Activated naive CD4-positive, alpha-beta T cell treated with anti-CD3 and anti-CD28 coated beads, Interleukin-2, amount 50 U/mL, for 24 hours (primary cell): ENCODE data around the gene PLXDC2.
"Not testable (repeated sequence)": the region's sequence is repeated elsewhere in the genome, so short reads cannot be mapped to it uniquely, and the experiment has no call there.

Experiments used
- H3K27ac Mint-ChIP-seq: one replicate; pipeline ENCODE4 v1.8.0; 2021; ENCODE audit warnings: mild to moderate bottlenecking, mixed read lengths
- H3K27me3 Mint-ChIP-seq: one replicate; pipeline ENCODE4 v1.8.0; 2021; ENCODE audit warnings: mixed read lengths
- H3K36me3 Mint-ChIP-seq: one replicate; pipeline ENCODE4 v1.8.0; 2021; ENCODE audit warnings: mixed read lengths
- H3K4me1 Mint-ChIP-seq: one replicate; pipeline ENCODE4 v1.8.0; 2021; ENCODE audit warnings: mixed read lengths
- H3K4me3 Mint-ChIP-seq: one replicate; pipeline ENCODE4 v1.8.0; 2021; ENCODE audit warnings: mild to moderate bottlenecking, mixed read lengths
- H3K9me3 Mint-ChIP-seq: one replicate; pipeline ENCODE4 v1.8.0; 2021; ENCODE audit warnings: mixed read lengths

The PLXDC2 gene

DNA sequence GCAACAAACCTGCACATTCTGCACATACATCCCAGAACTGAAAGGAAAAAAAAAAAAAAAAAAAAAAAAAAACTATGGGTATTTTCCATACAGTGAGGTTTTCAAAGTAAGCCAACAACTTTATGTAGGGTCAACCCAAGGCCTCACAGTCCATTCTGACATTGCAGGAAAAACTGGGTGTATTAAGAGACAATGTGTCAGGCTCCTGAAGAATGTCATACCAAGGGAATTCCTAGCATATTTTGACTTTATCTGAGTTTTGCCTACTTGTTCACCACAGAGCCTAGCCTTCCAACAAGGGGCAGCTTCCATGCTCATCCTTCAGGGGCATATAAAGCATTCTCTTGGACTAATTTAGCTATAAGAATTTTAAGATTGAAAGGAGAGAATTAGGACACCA is 368.9 kb downstream of the PLXDC2 start:
- H3K4me3 Mint-ChIP-seq = no peak overlapping the region
- no peaks in the 10 kb centered on the region for H3K27me3 Mint-ChIP-seq
- H3K36me3 Mint-ChIP-seq = no peaks in the 10 kb centered on the region
- H3K4me1 Mint-ChIP-seq = no peaks in the 10 kb centered on the region
- H3K9me3 Mint-ChIP-seq = no peaks in the 10 kb centered on the region
- no peak overlapping the region for H3K27ac Mint-ChIP-seq

GRCh38 chr10:20191392-20191791 is 375.2 kb downstream of the PLXDC2 start:
- H3K36me3 Mint-ChIP-seq, H3K27ac Mint-ChIP-seq, H3K9me3 Mint-ChIP-seq, H3K4me1 Mint-ChIP-seq, H3K4me3 Mint-ChIP-seq, H3K27me3 Mint-ChIP-seq: not testable (repeated sequence)

DNA sequence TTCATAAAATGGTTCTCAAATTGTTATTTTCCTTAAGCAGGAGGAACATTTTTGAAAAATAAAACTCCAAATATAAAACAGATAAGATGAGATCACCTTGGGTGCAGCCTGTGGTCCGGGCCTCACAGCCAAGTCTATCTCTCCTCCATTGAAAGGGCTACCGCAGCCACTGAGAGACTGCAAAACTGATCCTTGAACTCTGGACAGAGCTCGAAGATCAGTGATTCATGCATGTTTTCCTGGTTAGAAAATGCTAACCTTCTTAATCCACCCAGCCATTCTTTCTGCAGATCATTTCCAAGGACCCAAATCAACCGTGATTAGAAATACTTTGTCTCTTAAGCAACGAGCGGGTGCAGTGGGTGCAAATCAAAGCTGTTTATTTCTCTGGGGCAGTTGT is 378.8 kb downstream of the PLXDC2 start:
- H3K27ac Mint-ChIP-seq = no peak overlapping the region
- no peaks in the 10 kb centered on the region for H3K27me3 Mint-ChIP-seq
- no peak overlapping the region for H3K4me3 Mint-ChIP-seq
- no peaks in the 10 kb centered on the region for H3K4me1 Mint-ChIP-seq
- no peaks in the 10 kb centered on the region for H3K36me3 Mint-ChIP-seq
- no peaks in the 10 kb centered on the region for H3K9me3 Mint-ChIP-seq

DNA sequence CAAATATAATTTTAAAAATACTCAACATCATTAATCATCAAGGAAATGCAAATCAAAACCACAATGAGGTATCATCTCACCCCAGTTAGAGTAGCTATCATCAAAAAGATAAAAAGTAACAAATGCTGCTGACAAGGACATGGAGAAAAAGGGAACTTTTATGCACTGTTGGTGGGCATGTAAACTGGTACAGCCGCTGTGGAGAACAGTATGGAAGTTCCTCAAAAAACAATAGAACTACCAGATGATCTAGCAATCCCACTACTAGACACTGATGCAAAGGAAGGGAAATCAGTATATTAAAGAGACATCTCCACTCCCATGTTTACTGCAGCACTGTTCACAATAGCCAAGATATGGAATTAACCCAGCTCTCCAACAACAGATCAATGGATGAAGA is 384.5 kb downstream of the PLXDC2 start:
- no peak overlapping the region for H3K4me3 Mint-ChIP-seq
- no peaks in the 10 kb centered on the region for H3K27me3 Mint-ChIP-seq
- H3K9me3 Mint-ChIP-seq = no peaks in the 10 kb centered on the region
- H3K27ac Mint-ChIP-seq = no peak overlapping the region
- no peaks in the 10 kb centered on the region for H3K4me1 Mint-ChIP-seq
- H3K36me3 Mint-ChIP-seq = no peaks in the 10 kb centered on the region

DNA sequence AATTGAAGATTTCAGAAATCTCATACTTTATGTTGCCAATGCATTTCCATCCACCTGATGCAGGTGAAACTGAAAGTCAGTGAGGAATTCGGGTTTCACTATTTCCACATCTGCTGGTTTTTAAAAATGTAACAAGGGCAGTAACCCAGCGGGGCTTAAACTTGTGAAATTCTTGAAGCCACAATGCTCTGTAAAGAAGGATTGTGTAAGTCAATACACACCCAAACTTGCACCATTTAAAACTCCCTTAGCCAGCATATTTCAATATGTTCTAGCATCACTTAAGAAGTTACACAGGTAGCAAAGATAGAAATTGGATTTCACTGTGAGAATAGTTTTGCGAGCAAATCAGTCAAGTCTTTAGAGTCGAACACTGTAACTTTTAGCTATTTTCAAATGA is 386.1 kb downstream of the PLXDC2 start:
- H3K27ac Mint-ChIP-seq = no peak overlapping the region
- H3K4me3 Mint-ChIP-seq = no peak overlapping the region
- H3K36me3 Mint-ChIP-seq = no peaks in the 10 kb centered on the region
- H3K9me3 Mint-ChIP-seq = no peaks in the 10 kb centered on the region
- H3K4me1 Mint-ChIP-seq = no peaks in the 10 kb centered on the region
- no peaks in the 10 kb centered on the region for H3K27me3 Mint-ChIP-seq

DNA sequence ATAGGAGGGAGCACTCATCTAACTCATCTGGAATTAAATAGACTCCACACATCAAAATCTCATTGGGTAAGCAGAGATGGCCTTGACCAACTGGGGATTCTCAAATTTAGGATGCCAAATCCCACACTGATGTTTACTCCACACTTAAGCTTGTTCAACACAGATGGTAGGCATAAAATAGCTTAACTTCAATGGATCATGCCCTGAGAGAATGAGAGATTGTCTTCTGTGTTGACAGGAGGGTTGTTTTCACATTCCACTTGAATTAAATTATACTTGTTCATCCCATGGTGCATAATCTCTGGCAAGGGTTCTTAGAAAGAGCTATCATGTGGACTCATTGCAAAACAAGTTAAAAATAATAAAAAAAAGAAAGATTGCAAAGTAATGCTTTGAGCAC is 391.4 kb downstream of the PLXDC2 start:
- Mint-ChIP-seq H3K4me3 (no peak overlapping the region), H3K27ac (no peak overlapping the region), H3K4me1 (no peaks in the 10 kb centered on the region), H3K9me3 (no peaks in the 10 kb centered on the region), H3K36me3 (no peaks in the 10 kb centered on the region), H3K27me3 (no peaks in the 10 kb centered on the region)

GRCh38 chr10:20209098-20209497 is 392.9 kb downstream of the PLXDC2 start:
- not testable (repeated sequence) for H3K36me3 Mint-ChIP-seq, H3K27me3 Mint-ChIP-seq, H3K9me3 Mint-ChIP-seq, H3K4me1 Mint-ChIP-seq, H3K4me3 Mint-ChIP-seq, H3K27ac Mint-ChIP-seq

DNA sequence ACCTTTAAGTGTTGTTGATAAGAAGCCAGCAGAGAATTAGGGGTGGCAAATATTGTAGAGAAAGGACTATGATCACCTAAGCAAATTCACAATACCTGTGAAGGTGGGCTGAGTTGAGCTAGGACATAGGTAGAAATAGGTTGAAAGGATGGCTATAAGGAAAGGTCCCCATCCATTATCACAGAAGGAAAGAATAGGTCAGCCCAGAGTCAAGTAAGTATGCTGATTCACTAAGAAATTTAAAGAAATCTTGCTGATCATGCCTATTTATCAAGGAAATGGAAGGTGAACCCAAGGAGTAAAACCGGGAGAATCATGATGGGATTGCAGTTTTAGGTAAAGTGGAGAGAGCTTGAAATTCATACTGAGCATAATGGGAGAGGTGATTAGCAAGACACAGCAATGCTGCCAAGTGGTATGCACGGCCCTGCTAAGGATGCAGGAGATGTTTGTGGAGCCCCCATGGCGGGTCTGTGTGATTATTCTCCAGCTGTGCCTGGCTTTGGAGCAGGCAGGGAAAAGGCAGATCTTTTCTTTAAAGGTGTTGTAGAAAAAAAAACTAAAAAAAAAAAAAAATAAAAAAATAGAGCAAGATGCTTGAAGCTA is 399.4 kb downstream of the PLXDC2 start:
- no peak overlapping the region for H3K4me3 Mint-ChIP-seq
- no peak overlapping the region for H3K27ac Mint-ChIP-seq
- H3K4me1 Mint-ChIP-seq = no peaks in the 10 kb centered on the region
- H3K9me3 Mint-ChIP-seq = no peaks in the 10 kb centered on the region
- no peaks in the 10 kb centered on the region for H3K36me3 Mint-ChIP-seq
- no peaks in the 10 kb centered on the region for H3K27me3 Mint-ChIP-seq

- Mint-ChIP-seq H3K4me3 (no peak overlapping the region), H3K27me3 (no peaks in the 10 kb centered on the region), H3K27ac (no peak overlapping the region), H3K4me1 (no peaks in the 10 kb centered on the region), H3K36me3 (no peaks in the 10 kb centered on the region), H3K9me3 (no peaks in the 10 kb centered on the region)
Observed at GRCh38 chr10:20221356-20221755, 405.1 kb downstream of the PLXDC2 start.

- Mint-ChIP-seq H3K4me3 (no peak overlapping the region), H3K4me1 (no peaks in the 10 kb centered on the region), H3K36me3 (no peaks in the 10 kb centered on the region), H3K27ac (no peak overlapping the region), H3K9me3 (no peaks in the 10 kb centered on the region), H3K27me3 (no peaks in the 10 kb centered on the region)
Observed at GRCh38 chr10:20228729-20229128, 412.5 kb downstream of the PLXDC2 start.

DNA sequence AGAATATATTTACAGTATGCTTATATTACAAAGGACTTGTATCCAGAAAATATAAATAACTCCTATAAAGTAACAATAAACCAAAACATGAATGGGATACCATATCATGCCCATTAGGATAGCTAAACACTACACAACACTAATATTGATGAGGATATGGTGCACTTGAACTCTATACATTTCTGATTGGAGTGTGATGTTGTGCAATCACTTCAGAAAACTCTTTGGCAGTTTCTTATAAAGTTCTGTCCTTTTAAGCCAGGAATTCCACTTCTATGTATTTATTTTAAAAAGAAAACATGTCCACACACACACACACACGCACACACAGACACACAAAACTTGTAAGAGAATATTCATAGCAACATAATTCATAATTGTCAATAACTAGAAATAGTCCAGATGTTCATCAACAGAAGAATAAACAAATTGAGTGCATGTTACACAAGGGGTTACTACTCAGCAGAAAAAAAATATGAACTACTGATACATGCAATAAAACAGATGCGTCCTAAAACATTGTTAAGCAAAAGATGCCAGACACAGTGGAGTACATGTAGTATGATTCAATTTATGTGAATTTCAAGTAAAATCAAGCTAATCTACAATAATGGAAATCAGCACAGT is 416.0 kb downstream of the PLXDC2 start:
- Mint-ChIP-seq H3K36me3 (no peaks in the 10 kb centered on the region), H3K4me3 (no peak overlapping the region), H3K9me3 (no peaks in the 10 kb centered on the region), H3K4me1 (no peaks in the 10 kb centered on the region), H3K27me3 (no peaks in the 10 kb centered on the region), H3K27ac (no peak overlapping the region)

- Mint-ChIP-seq H3K27ac (no peak overlapping the region), H3K9me3 (no peaks in the 10 kb centered on the region), H3K27me3 (no peaks in the 10 kb centered on the region)
Observed at GRCh38 chr10:20233423-20233822, 417.2 kb downstream of the PLXDC2 start.

GRCh38 chr10:20234579-20234978 is 418.3 kb downstream of the PLXDC2 start:
- Mint-ChIP-seq H3K4me1 (no peaks in the 10 kb centered on the region), H3K27ac (no peak overlapping the region), H3K27me3 (no peaks in the 10 kb centered on the region), H3K36me3 (no peaks in the 10 kb centered on the region), H3K9me3 (no peaks in the 10 kb centered on the region), H3K4me3 (no peak overlapping the region)

More at GRCh38 chr10:20233423-20233822, 417.2 kb downstream of the PLXDC2 start:
- Mint-ChIP-seq H3K36me3 (no peaks in the 10 kb centered on the region), H3K4me1 (no peaks in the 10 kb centered on the region), H3K4me3 (no peak overlapping the region)

DNA sequence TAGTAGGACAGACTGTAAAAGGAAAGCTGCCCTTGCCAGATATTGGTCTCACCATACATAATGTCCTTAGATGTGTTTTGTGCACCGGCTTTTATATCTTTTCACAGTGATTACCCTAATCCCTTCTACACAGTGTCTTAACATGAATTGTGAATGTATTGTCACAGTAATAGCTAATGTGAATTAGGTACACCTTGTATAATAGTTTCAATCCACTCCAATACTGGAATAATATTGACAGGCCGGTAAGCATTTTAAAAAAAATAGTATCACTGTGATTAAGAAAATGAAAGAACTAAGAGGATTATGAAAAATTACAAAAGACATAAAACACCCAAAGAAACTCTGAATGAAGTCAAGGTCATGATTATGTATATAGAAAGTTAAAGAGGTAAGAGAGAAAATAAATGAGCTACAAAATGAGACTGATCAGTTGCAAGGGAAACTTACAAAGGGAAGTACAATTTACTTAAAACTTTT is 420.9 kb downstream of the PLXDC2 start:
- Mint-ChIP-seq H3K9me3 (no peaks in the 10 kb centered on the region), H3K4me1 (no peaks in the 10 kb centered on the region), H3K27me3 (no peaks in the 10 kb centered on the region), H3K4me3 (no peak overlapping the region), H3K36me3 (no peaks in the 10 kb centered on the region), H3K27ac (no peak overlapping the region)

- no peak overlapping the region for H3K4me3 Mint-ChIP-seq
- no peaks in the 10 kb centered on the region for H3K27me3 Mint-ChIP-seq
- no peak overlapping the region for H3K27ac Mint-ChIP-seq
- H3K36me3 Mint-ChIP-seq = no peaks in the 10 kb centered on the region
- no peaks in the 10 kb centered on the region for H3K4me1 Mint-ChIP-seq
- no peaks in the 10 kb centered on the region for H3K9me3 Mint-ChIP-seq
Observed at GRCh38 chr10:20237586-20237985, 421.4 kb downstream of the PLXDC2 start.

- Mint-ChIP-seq H3K4me3 (no peak overlapping the region), H3K27me3 (no peaks in the 10 kb centered on the region), H3K27ac (no peak overlapping the region), H3K9me3 (no peaks in the 10 kb centered on the region), H3K4me1 (no peaks in the 10 kb centered on the region), H3K36me3 (no peaks in the 10 kb centered on the region)
Observed at GRCh38 chr10:20240643-20241042, 424.4 kb downstream of the PLXDC2 start.

DNA sequence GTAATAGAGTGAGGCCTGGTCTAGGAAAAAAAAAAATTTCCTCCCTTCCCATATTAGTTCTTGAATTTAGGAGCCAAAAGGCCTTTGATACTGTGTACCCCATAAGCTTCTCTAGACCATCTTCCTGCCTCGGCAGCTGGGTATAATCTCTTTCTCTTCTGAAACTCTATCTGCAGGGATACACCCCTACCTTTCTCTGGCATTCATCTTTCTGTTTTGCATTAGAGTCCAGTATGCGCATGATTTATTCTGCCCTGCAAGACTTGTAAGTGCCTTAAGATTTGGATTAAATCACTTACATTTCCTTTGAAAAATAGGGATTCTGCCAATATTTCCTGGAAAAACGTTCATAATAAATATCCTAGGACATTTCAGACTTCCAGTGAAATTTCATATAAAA is 431.2 kb downstream of the PLXDC2 start:
- Mint-ChIP-seq H3K9me3 (no peaks in the 10 kb centered on the region), H3K36me3 (no peaks in the 10 kb centered on the region), H3K4me3 (no peak overlapping the region), H3K4me1 (no peaks in the 10 kb centered on the region), H3K27ac (no peak overlapping the region), H3K27me3 (no peaks in the 10 kb centered on the region)
